Measurements from ENCODE around the gene CLIC4. TPM values are rescaled to one million over a fixed set of nuclear protein-coding genes. Genes with fewer than 3 reads are reported as not detected.

Gene CLIC4
- total and polyA plus RNA-seq, 4 experiments from 2014 or later, result 0.62 to 3.8 (median 2.4) TPM

- Mint-ChIP-seq H3K27me3 (no peaks in the 10 kb centered on the region), H3K9me3 (no peaks in the 10 kb centered on the region)
- POLR2A ChIA-PET (ENCODE audit: partially characterized antibody), result no interaction called here
Measured at GRCh38 chr1:24765308-24765988, 20.2 kb downstream of the CLIC4 start.

GRCh38 chr1:24767351-24767750 is 22.1 kb downstream of the CLIC4 start:
- H3K9me3 Mint-ChIP-seq, result no peaks in the 10 kb centered on the region
- intact Hi-C loops (cut with micrococcal nuclease), result no loop called here
- no peaks in the 10 kb centered on the region for H3K9me3 ChIP-seq (ENCODE audit: control insufficient read depth in 1 of 2, low read length in 2 of 2)
- CTCF ChIA-PET (ENCODE audit: partially characterized antibody), result no interaction called here
- H3K4me3 ChIP-seq (ENCODE audit: low read length in 2 of 2), result no peak overlapping the region
- no peaks in the 10 kb centered on the region for H3K27me3 Mint-ChIP-seq
- H3K4me1 Mint-ChIP-seq, result no peaks in the 10 kb centered on the region
- H3K4me3 Mint-ChIP-seq, result no peak overlapping the region
- H3K4me1 ChIP-seq (ENCODE audit: insufficient read depth, low read length), result no peaks in the 10 kb centered on the region
- no peaks in the 10 kb centered on the region for H3K36me3 ChIP-seq (ENCODE audit: insufficient read depth, low read length)
- DNase-seq, result no peak
- POLR2A ChIA-PET (ENCODE audit: partially characterized antibody), result no interaction called here
- H3K27me3 ChIP-seq (ENCODE audit: insufficient read depth, low read length), result no peaks in the 10 kb centered on the region
- H3K36me3 Mint-ChIP-seq, result no peaks in the 10 kb centered on the region
- no peak overlapping the region for H3K27ac ChIP-seq (ENCODE audit: low read depth, low read length)
- no peak overlapping the region for H3K27ac Mint-ChIP-seq

More at GRCh38 chr1:24765308-24765988, 20.2 kb downstream of the CLIC4 start:
- H3K36me3 Mint-ChIP-seq, result no peaks in the 10 kb centered on the region
- Histone ChIP-seq H3K27me3 (ENCODE audit: insufficient read depth, low read length) (no peaks in the 10 kb centered on the region), H3K4me3 (ENCODE audit: low read length in 2 of 2) (no peak overlapping the region), H3K9me3 (ENCODE audit: control insufficient read depth in 1 of 2, low read length in 2 of 2) (no peaks in the 10 kb centered on the region), H3K36me3 (ENCODE audit: insufficient read depth, low read length) (no peaks in the 10 kb centered on the region), H3K27ac (ENCODE audit: low read depth, low read length) (no peak overlapping the region), H3K4me1 (ENCODE audit: insufficient read depth, low read length) (no peaks in the 10 kb centered on the region)
- intact Hi-C loops (cut with micrococcal nuclease), result no loop called here
- DNase-seq, result no peak
- no peak overlapping the region for H3K4me3 Mint-ChIP-seq
- H3K4me1 Mint-ChIP-seq, result no peaks in the 10 kb centered on the region
- CTCF ChIA-PET (ENCODE audit: partially characterized antibody), result no interaction called here
- H3K27ac Mint-ChIP-seq, result no peak overlapping the region

DNA sequence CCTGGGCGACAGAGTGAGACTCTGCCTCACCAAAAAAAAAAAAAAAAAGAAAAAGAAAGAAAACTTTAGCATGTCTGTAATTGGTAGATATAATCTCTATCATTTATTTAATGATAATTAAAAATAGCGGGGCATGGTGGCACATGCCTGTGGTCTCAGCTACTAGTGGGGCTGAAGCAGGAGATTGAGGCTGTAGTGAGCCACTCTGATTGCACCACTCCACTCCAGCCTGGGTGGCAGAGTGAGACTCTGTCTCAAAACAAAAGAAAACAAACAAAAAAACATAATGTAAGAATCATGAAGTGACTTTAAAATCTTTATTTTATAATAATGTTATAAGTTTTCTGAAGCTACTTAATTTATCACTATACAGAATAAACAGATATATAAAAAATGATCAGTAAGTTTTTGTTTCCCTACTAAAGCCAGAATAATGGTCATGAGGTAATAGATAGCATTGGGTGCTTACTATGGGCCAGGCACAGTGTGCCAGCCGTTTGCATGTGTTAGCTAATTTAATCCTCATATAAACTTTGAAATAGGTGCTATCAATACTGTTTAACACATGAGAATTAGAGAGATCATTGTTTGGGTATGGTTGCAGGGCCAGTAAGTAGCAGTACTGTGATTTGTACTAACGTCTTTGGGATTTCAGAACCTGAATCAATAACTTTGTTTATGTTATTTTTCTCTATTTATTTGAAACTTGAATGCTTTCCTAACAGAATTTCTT is 23.8 kb downstream of the CLIC4 start:
- POLR2A ChIA-PET (ENCODE audit: partially characterized antibody), result no interaction called here
- CTCF ChIA-PET (ENCODE audit: partially characterized antibody), result interaction anchor here (0.6 to 1.0 kb wide), 2 partner anchors 81 to 606 kb away, joined by 3 read pairs; no protein-coding TSS in a partner anchor

GRCh38 chr1:24769656-24770651 is 24.7 kb downstream of the CLIC4 start:
- no peaks in the 10 kb centered on the region for H3K4me1 ChIP-seq (ENCODE audit: insufficient read depth, low read length)
- H3K27ac ChIP-seq (ENCODE audit: low read depth, low read length), result no peak overlapping the region
- ChIA-PET POLR2A (ENCODE audit: partially characterized antibody) (no interaction called here), CTCF (ENCODE audit: partially characterized antibody) (interaction anchor here (1.0 kb wide), 1 partner anchor 81 kb away, joined by 3 read pairs; no protein-coding TSS in a partner anchor)
- H3K4me1 Mint-ChIP-seq, result no peaks in the 10 kb centered on the region
- H3K36me3 Mint-ChIP-seq, result no peaks in the 10 kb centered on the region
- no peak overlapping the region for H3K4me3 ChIP-seq (ENCODE audit: low read length in 2 of 2)
- no peak overlapping the region for H3K4me3 Mint-ChIP-seq
- H3K9me3 Mint-ChIP-seq, result no peaks in the 10 kb centered on the region
- no peak for DNase-seq
- H3K27me3 ChIP-seq (ENCODE audit: insufficient read depth, low read length), result no peaks in the 10 kb centered on the region
- H3K9me3 ChIP-seq (ENCODE audit: control insufficient read depth in 1 of 2, low read length in 2 of 2), result no peaks in the 10 kb centered on the region
- H3K27ac Mint-ChIP-seq, result no peak overlapping the region
- H3K36me3 ChIP-seq (ENCODE audit: insufficient read depth, low read length), result no peaks in the 10 kb centered on the region
- H3K27me3 Mint-ChIP-seq, result no peaks in the 10 kb centered on the region
- intact Hi-C loops (cut with micrococcal nuclease), result no loop called here

More for the DNA sequence above, 23.8 kb downstream of the CLIC4 start:
- Histone ChIP-seq H3K4me1 (ENCODE audit: insufficient read depth, low read length) (no peaks in the 10 kb centered on the region), H3K4me3 (ENCODE audit: low read length in 2 of 2) (no peak overlapping the region), H3K36me3 (ENCODE audit: insufficient read depth, low read length) (no peaks in the 10 kb centered on the region), H3K9me3 (ENCODE audit: control insufficient read depth in 1 of 2, low read length in 2 of 2) (no peaks in the 10 kb centered on the region), H3K27me3 (ENCODE audit: insufficient read depth, low read length) (no peaks in the 10 kb centered on the region), H3K27ac (ENCODE audit: low read depth, low read length) (no peak overlapping the region)
- Mint-ChIP-seq H3K27ac (peak overlapping the region in 1 of 7 donors; percentile 29), H3K4me3 (no peak overlapping the region), H3K27me3 (no peaks in the 10 kb centered on the region), H3K36me3 (no peaks in the 10 kb centered on the region), H3K4me1 (no peaks in the 10 kb centered on the region), H3K9me3 (no peaks in the 10 kb centered on the region)
- no peak for DNase-seq
- intact Hi-C loops (cut with micrococcal nuclease), result no loop called here

DNA sequence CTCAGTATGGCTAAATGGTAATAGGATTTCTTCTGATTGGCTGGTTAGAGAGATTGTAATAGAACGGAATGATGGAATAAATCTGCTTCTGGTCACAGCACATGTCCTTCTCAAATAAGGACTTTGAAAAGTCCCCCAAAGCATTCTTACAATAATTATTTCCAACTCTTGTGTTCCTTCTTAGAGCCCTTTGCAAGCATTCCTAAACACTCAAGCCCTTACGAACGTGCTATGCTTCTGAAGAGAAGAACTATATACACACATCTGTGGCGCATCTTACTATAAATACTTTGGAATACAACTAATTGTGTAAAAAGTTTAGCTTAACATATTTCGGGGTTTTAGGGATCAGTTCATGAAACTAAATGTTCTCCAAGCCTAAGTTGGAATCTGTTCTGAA is 25.6 kb downstream of the CLIC4 start:
- Mint-ChIP-seq H3K4me1 (no peaks in the 10 kb centered on the region), H3K36me3 (no peaks in the 10 kb centered on the region), H3K27me3 (no peaks in the 10 kb centered on the region), H3K9me3 (no peaks in the 10 kb centered on the region), H3K4me3 (no peak overlapping the region), H3K27ac (no peak overlapping the region)
- Histone ChIP-seq H3K27me3 (ENCODE audit: insufficient read depth, low read length) (no peaks in the 10 kb centered on the region), H3K27ac (ENCODE audit: low read depth, low read length) (no peak overlapping the region), H3K9me3 (ENCODE audit: control insufficient read depth in 1 of 2, low read length in 2 of 2) (no peaks in the 10 kb centered on the region), H3K4me1 (ENCODE audit: insufficient read depth, low read length) (no peaks in the 10 kb centered on the region), H3K36me3 (ENCODE audit: insufficient read depth, low read length) (no peaks in the 10 kb centered on the region), H3K4me3 (ENCODE audit: low read length in 2 of 2) (no peak overlapping the region)
- intact Hi-C loops (cut with micrococcal nuclease), result no loop called here
- ChIA-PET POLR2A (ENCODE audit: partially characterized antibody) (no interaction called here), CTCF (ENCODE audit: partially characterized antibody) (no interaction called here)
- DNase-seq, result no peak

DNA sequence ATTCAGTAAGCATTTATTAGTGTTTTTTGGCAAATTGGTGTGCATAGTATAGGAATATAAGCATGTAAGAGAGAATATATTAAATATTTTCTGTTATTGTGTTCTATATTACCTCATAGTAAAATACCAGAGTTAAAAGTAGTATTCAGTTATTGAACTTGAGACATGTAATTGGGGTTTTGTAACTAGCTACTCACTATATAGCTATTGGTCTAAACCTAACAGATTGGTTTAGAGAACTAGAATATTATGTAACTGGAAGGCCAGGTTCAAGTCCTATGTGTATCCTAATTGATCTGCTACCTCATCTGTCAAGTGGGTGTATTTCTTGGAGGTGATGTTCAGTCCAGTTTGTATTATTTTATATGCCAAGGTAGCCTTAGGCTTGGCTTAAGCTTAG is 26.3 kb downstream of the CLIC4 start:
- H3K36me3 Mint-ChIP-seq, result no peaks in the 10 kb centered on the region
- CTCF ChIA-PET (ENCODE audit: partially characterized antibody), result no interaction called here
- no peak overlapping the region for H3K4me3 Mint-ChIP-seq
- H3K27ac ChIP-seq (ENCODE audit: low read depth, low read length), result no peak overlapping the region
- no peaks in the 10 kb centered on the region for H3K4me1 Mint-ChIP-seq
- no peak overlapping the region for H3K27ac Mint-ChIP-seq
- no peaks in the 10 kb centered on the region for H3K4me1 ChIP-seq (ENCODE audit: insufficient read depth, low read length)
- no peaks in the 10 kb centered on the region for H3K36me3 ChIP-seq (ENCODE audit: insufficient read depth, low read length)
- no peaks in the 10 kb centered on the region for H3K27me3 ChIP-seq (ENCODE audit: insufficient read depth, low read length)
- intact Hi-C loops (cut with micrococcal nuclease), result no loop called here
- H3K4me3 ChIP-seq (ENCODE audit: low read length in 2 of 2), result no peak overlapping the region
- no peaks in the 10 kb centered on the region for H3K9me3 Mint-ChIP-seq
- POLR2A ChIA-PET (ENCODE audit: partially characterized antibody), result no interaction called here
- no peak for DNase-seq
- no peaks in the 10 kb centered on the region for H3K9me3 ChIP-seq (ENCODE audit: control insufficient read depth in 1 of 2, low read length in 2 of 2)
- no peaks in the 10 kb centered on the region for H3K27me3 Mint-ChIP-seq

- POLR2A ChIA-PET (ENCODE audit: partially characterized antibody), result no interaction called here
- no peak for DNase-seq
Measured at GRCh38 chr1:24773618-24774017, 28.4 kb downstream of the CLIC4 start.

More at GRCh38 chr1:24773618-24774017, 28.4 kb downstream of the CLIC4 start:
- Histone ChIP-seq H3K4me3 (ENCODE audit: low read length in 2 of 2) (no peak overlapping the region), H3K27ac (ENCODE audit: low read depth, low read length) (no peak overlapping the region), H3K4me1 (ENCODE audit: insufficient read depth, low read length) (no peaks in the 10 kb centered on the region), H3K36me3 (ENCODE audit: insufficient read depth, low read length) (no peaks in the 10 kb centered on the region), H3K27me3 (ENCODE audit: insufficient read depth, low read length) (no peaks in the 10 kb centered on the region), H3K9me3 (ENCODE audit: control insufficient read depth in 1 of 2, low read length in 2 of 2) (no peaks in the 10 kb centered on the region)
- H3K27me3 Mint-ChIP-seq, result no peaks in the 10 kb centered on the region
- no peak overlapping the region for H3K27ac Mint-ChIP-seq
- intact Hi-C loops (cut with micrococcal nuclease), result no loop called here
- H3K9me3 Mint-ChIP-seq, result no peaks in the 10 kb centered on the region
- H3K4me3 Mint-ChIP-seq, result no peak overlapping the region
- no peaks in the 10 kb centered on the region for H3K4me1 Mint-ChIP-seq
- H3K36me3 Mint-ChIP-seq, result no peaks in the 10 kb centered on the region
- CTCF ChIA-PET (ENCODE audit: partially characterized antibody), result interaction anchor here (1.5 kb wide), 1 partner anchor 57 kb away, joined by 4 read pairs; no protein-coding TSS in a partner anchor

All from CD4-positive, alpha-beta memory T cell (primary cell).